DOHH2 (cell line): Measurements from ENCODE around the gene FNDC3A.

Source experiments
- H3F3A ChIP-seq: fragments of 200-600 bp; sonication (generic), shearing (Covaris generic); 2 replicates; pipeline ENCODE4 v1.6.0; 2016; ENCODE audit warnings: antibody characterized with exemption, mild to moderate bottlenecking; ENCODE audit not compliant: control insufficient read depth, insufficient read depth
- H3K27ac ChIP-seq: fragments of 200-600 bp; sonication (generic); 2 replicates; pipeline ENCODE4 v1.5.1; 2014; ENCODE audit warnings: low read depth, mild to moderate bottlenecking, low read length, moderate library complexity
- H3K27me3 ChIP-seq: fragments of 200-600 bp; sonication (generic); 2 replicates; pipeline ENCODE4 v1.6.1; 2014; ENCODE audit warnings: mild to moderate bottlenecking, low read length, mixed read lengths; ENCODE audit not compliant: control insufficient read depth
- H3K36me3 ChIP-seq: fragments of 200-600 bp; sonication (generic); 2 replicates; pipeline ENCODE4 v1.6.1; 2014; ENCODE audit warnings: mild to moderate bottlenecking, low read length, moderate library complexity, mixed read lengths; ENCODE audit not compliant: control insufficient read depth
- H3K4me1 ChIP-seq: fragments of 200-600 bp; sonication (generic); 2 replicates; pipeline ENCODE4 v1.6.1; 2014; ENCODE audit warnings: mild to moderate bottlenecking, low read length, mixed read lengths; ENCODE audit not compliant: control insufficient read depth
- H3K4me2 ChIP-seq: fragments of 200-600 bp; sonication (generic); 2 replicates; pipeline ENCODE4 v1.6.0; 2014; ENCODE audit warnings: mild to moderate bottlenecking, low read length, moderate library complexity
- H3K4me3 ChIP-seq: fragments of 200-600 bp; sonication (generic); 2 replicates; pipeline ENCODE4 v1.5.1; 2014; ENCODE audit warnings: mild to moderate bottlenecking, low read length, mixed read lengths
- H3K79me2 ChIP-seq: fragments of 200-600 bp; sonication (generic); 2 replicates; pipeline ENCODE4 v1.6.1; 2014; ENCODE audit warnings: mild to moderate bottlenecking, low read length, mixed read lengths; ENCODE audit not compliant: control insufficient read depth
- H3K9me2 ChIP-seq: fragments of 200-600 bp; sonication (generic); replicated peaks from 2 replicates; pipeline ENCODE4 v1.6.1; 2014; ENCODE audit warnings: mild to moderate bottlenecking, low read length, mixed read lengths; ENCODE audit not compliant: control insufficient read depth
- H3K9me3 ChIP-seq: fragments of 200-600 bp; sonication (generic); 2 replicates; pipeline ENCODE4 v1.6.1; 2014; ENCODE audit warnings: antibody characterized with exemption, low read length, mixed read lengths; ENCODE audit not compliant: control insufficient read depth, insufficient read depth
- H4K20me1 ChIP-seq: fragments of 200-600 bp; sonication (generic); 2 replicates; pipeline ENCODE4 v1.6.0; 2014; ENCODE audit warnings: low read depth, mild to moderate bottlenecking, antibody characterized with exemption, low read length, moderate library complexity; ENCODE audit not compliant: control insufficient read depth, insufficient read depth
- CTCF ChIP-seq: fragments of 200-600 bp; sonication (generic); IDR thresholded peaks from one replicate; pipeline ENCODE4 v1.5.1; 2014; ENCODE audit warnings: antibody characterized with exemption, mild to moderate bottlenecking, low read depth, low read length; ENCODE audit not compliant: poor library complexity, severe bottlenecking
- EZH2phosphoT487 ChIP-seq: fragments of 200-600 bp; sonication (generic); IDR thresholded peaks from 2 replicates; pipeline ENCODE4 v1.6.1; 2017; ENCODE audit warnings: borderline replicate concordance, mild to moderate bottlenecking, antibody characterized with exemption, low read length, moderate library complexity, mixed read lengths

The FNDC3A gene

GRCh38 chr13:49040872-49041271 is 65.2 kb downstream of the FNDC3A start:
- no peak overlapping the region for H3K27ac ChIP-seq
- H3K79me2 ChIP-seq, result no peaks in the 10 kb centered on the region
- H3K4me1 ChIP-seq, result no peaks in the 10 kb centered on the region
- no peaks in the 10 kb centered on the region for H4K20me1 ChIP-seq
- no peak overlapping the region for H3K4me2 ChIP-seq
- no peaks in the 10 kb centered on the region for H3F3A ChIP-seq
- H3K36me3 ChIP-seq, result no peaks in the 10 kb centered on the region
- TF ChIP-seq CTCF (no peak), EZH2phosphoT487 (no peak)
- no peaks in the 10 kb centered on the region for H3K27me3 ChIP-seq
- H3K4me3 ChIP-seq, result no peak overlapping the region
- H3K9me3 ChIP-seq, result no peaks in the 10 kb centered on the region
- no peaks in the 10 kb centered on the region for H3K9me2 ChIP-seq

- Histone ChIP-seq H3K4me2 (no peak overlapping the region), H3K27ac (no peak overlapping the region), H3K36me3 (no peaks in the 10 kb centered on the region), H4K20me1 (no peaks in the 10 kb centered on the region), H3K4me3 (no peak overlapping the region), H3K9me3 (no peaks in the 10 kb centered on the region), H3F3A (no peaks in the 10 kb centered on the region), H3K27me3 (no peaks in the 10 kb centered on the region), H3K4me1 (no peaks in the 10 kb centered on the region), H3K79me2 (no peaks in the 10 kb centered on the region), H3K9me2 (no peaks in the 10 kb centered on the region)
- TF ChIP-seq EZH2phosphoT487, result no peak
- no peak for TF ChIP-seq CTCF
Measured at GRCh38 chr13:49042476-49042875, 66.8 kb downstream of the FNDC3A start.

GRCh38 chr13:49044008-49044407 is 68.3 kb downstream of the FNDC3A start:
- no peaks in the 10 kb centered on the region for H3K79me2 ChIP-seq
- no peaks in the 10 kb centered on the region for H3K27me3 ChIP-seq
- H3K4me3 ChIP-seq, result no peak overlapping the region
- no peaks in the 10 kb centered on the region for H3K4me1 ChIP-seq
- no peaks in the 10 kb centered on the region for H3K9me2 ChIP-seq
- H3K36me3 ChIP-seq, result no peaks in the 10 kb centered on the region
- no peaks in the 10 kb centered on the region for H4K20me1 ChIP-seq
- no peaks in the 10 kb centered on the region for H3F3A ChIP-seq
- no peak overlapping the region for H3K27ac ChIP-seq
- H3K4me2 ChIP-seq, result no peak overlapping the region
- no peaks in the 10 kb centered on the region for H3K9me3 ChIP-seq
- TF ChIP-seq CTCF (no peak), EZH2phosphoT487 (no peak)

GRCh38 chr13:49044836-49045235 is 69.1 kb downstream of the FNDC3A start:
- Histone ChIP-seq H3K9me3 (no peaks in the 10 kb centered on the region), H3K27me3 (no peaks in the 10 kb centered on the region), H3K4me2 (no peak overlapping the region), H3F3A (no peaks in the 10 kb centered on the region), H3K4me1 (no peaks in the 10 kb centered on the region), H3K27ac (no peak overlapping the region), H3K4me3 (no peak overlapping the region), H3K9me2 (no peaks in the 10 kb centered on the region), H3K36me3 (no peaks in the 10 kb centered on the region), H4K20me1 (no peaks in the 10 kb centered on the region), H3K79me2 (no peaks in the 10 kb centered on the region)
- TF ChIP-seq EZH2phosphoT487 (no peak), CTCF (no peak)
